ENCODE results near the gene CFAP69. TPM values are rescaled to one million over a fixed set of nuclear protein-coding genes. Genes with fewer than 3 reads are reported as not detected.

The CFAP69 gene
- total RNA-seq, 1 donor, result 5.4 TPM

GRCh38 chr7:90209776-90210175 lies 35.2 kb upstream of the CFAP69 start:
- DNase-seq (ENCODE audit: insufficient read length, low spot score, missing footprints), result no peak
- H2AFZ ChIP-seq (ENCODE audit: low read length), result no peak overlapping the region
- H3K79me2 ChIP-seq (ENCODE audit: insufficient read depth, low read length), result peaks cover 23% of the 10 kb centered on the region
- H3K27ac ChIP-seq (ENCODE audit: low read depth, low read length), result no peak overlapping the region
- no peak overlapping the region for H3K4me2 ChIP-seq (ENCODE audit: insufficient read depth, low read length)
- no peaks in the 10 kb centered on the region for H3K36me3 ChIP-seq (ENCODE audit: insufficient read depth, low read length)
- H3K4me1 ChIP-seq (ENCODE audit: insufficient read depth, low read length), result peaks cover 20% of the 10 kb centered on the region
- no peak overlapping the region for H3K4me3 ChIP-seq (ENCODE audit: insufficient read depth, low read length)
- H3K27me3 ChIP-seq (ENCODE audit: insufficient read depth, low read length), result no peaks in the 10 kb centered on the region
- TF ChIP-seq, protein P1, sequence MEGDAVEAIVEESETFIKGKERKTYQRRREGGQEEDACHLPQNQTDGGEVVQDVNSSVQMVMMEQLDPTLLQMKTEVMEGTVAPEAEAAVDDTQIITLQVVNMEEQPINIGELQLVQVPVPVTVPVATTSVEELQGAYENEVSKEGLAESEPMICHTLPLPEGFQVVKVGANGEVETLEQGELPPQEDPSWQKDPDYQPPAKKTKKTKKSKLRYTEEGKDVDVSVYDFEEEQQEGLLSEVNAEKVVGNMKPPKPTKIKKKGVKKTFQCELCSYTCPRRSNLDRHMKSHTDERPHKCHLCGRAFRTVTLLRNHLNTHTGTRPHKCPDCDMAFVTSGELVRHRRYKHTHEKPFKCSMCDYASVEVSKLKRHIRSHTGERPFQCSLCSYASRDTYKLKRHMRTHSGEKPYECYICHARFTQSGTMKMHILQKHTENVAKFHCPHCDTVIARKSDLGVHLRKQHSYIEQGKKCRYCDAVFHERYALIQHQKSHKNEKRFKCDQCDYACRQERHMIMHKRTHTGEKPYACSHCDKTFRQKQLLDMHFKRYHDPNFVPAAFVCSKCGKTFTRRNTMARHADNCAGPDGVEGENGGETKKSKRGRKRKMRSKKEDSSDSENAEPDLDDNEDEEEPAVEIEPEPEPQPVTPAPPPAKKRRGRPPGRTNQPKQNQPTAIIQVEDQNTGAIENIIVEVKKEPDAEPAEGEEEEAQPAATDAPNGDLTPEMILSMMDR (IDR thresholded peaks at IDR 0.05; ENCODE audit: extremely low read depth, low read depth, low read length), result no peak
- no peaks in the 10 kb centered on the region for H3K9me3 ChIP-seq (ENCODE audit: low read depth, low read length)
- H4K20me1 ChIP-seq (ENCODE audit: insufficient read depth, low read length), result no peaks in the 10 kb centered on the region

DNA sequence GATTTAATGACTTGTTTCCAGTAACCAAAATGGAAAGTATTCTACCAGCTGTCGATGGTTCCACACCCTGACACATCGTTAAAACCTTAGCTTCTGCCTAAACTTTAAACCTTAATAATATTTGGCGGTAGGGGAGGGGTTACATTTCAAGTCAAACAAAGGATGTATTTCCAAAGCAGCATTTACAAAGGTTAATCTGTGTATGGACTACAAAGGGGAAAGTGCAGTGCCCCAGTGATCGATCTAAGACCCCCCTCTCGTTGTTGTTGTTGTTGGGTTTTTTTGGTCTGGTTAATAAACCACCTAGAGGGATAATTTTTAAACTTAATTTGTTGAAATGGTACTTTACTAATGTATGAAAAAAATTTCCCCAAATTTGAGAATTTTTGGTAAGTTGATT lies 34.5 kb upstream of the CFAP69 start:
- Histone ChIP-seq H3K9me3 (ENCODE audit: low read depth, low read length) (no peaks in the 10 kb centered on the region), H3K4me2 (ENCODE audit: insufficient read depth, low read length) (peak overlapping the region; percentile 96), H3K4me1 (ENCODE audit: insufficient read depth, low read length) (peaks cover 20% of the 10 kb centered on the region), H3K27me3 (ENCODE audit: insufficient read depth, low read length) (no peaks in the 10 kb centered on the region), H4K20me1 (ENCODE audit: insufficient read depth, low read length) (no peaks in the 10 kb centered on the region), H3K36me3 (ENCODE audit: insufficient read depth, low read length) (no peaks in the 10 kb centered on the region), H3K4me3 (ENCODE audit: insufficient read depth, low read length) (peak overlapping the region; percentile 78), H2AFZ (ENCODE audit: low read length) (peak overlapping the region; percentile 88), H3K27ac (ENCODE audit: low read depth, low read length) (peak overlapping the region; percentile 86), H3K79me2 (ENCODE audit: insufficient read depth, low read length) (peaks cover 26% of the 10 kb centered on the region)
- TF ChIP-seq, protein P1 (IDR thresholded peaks at IDR 0.05; ENCODE audit: extremely low read depth, low read depth, low read length), result no peak
- no peak for DNase-seq (ENCODE audit: insufficient read length, low spot score, missing footprints)

DNA sequence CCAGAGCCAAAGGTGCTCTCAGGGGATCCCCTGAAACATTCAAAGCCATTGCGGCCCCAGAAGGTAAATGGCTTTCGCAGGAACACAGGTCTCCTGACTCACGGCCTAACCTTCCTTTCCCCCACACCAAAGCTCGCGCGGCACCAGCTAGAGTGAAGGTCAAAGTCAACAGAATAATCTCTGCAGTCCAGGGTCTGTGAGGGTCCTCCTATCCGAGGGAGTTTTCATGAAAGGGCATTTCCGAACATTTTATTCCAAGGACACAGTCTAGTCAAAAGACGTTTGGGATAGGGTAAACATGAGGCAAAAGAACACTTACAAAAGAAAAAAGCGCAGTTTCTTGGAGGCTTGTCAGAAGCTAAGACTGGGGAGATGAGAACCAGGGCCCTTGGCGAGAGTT lies 34.0 kb upstream of the CFAP69 start:
- Histone ChIP-seq H3K4me1 (ENCODE audit: insufficient read depth, low read length) (peaks cover 20% of the 10 kb centered on the region), H3K27ac (ENCODE audit: low read depth, low read length) (peak overlapping the region; percentile 86)
- DNase-seq (ENCODE audit: insufficient read length, low spot score, missing footprints), result no peak

GRCh38 chr7:90211391-90212148 lies 33.4 kb upstream of the CFAP69 start, which contains the start of gene STEAP2:
Gene STEAP2, plus strand, starts transcription at chr7:90211740. Its CDS starts 13,343 bp downstream, at chr7:90225083.
- Histone ChIP-seq H3K4me2 (ENCODE audit: insufficient read depth, low read length) (peak within 1 kb of the TSS; percentile 96), H3K36me3 (ENCODE audit: insufficient read depth, low read length) (no peaks in the 10 kb centered on the region), H3K9me3 (ENCODE audit: low read depth, low read length) (no peaks in the 10 kb centered on the region), H3K4me3 (ENCODE audit: insufficient read depth, low read length) (peak within 1 kb of the TSS; percentile 78), H4K20me1 (ENCODE audit: insufficient read depth, low read length) (no peaks in the 10 kb centered on the region), H3K79me2 (ENCODE audit: insufficient read depth, low read length) (peaks cover 31% of the 10 kb centered on the region), H3K4me1 (ENCODE audit: insufficient read depth, low read length) (peaks cover 20% of the 10 kb centered on the region), H3K27ac (ENCODE audit: low read depth, low read length) (peak within 1 kb of the TSS; percentile 86), H3K27me3 (ENCODE audit: insufficient read depth, low read length) (no peaks in the 10 kb centered on the region), H2AFZ (ENCODE audit: low read length) (peak within 1 kb of the TSS; percentile 88)
- TF ChIP-seq, protein P1 (IDR thresholded peaks at IDR 0.05; ENCODE audit: extremely low read depth, low read depth, low read length), result peak; percentile 53
- DNase-seq (ENCODE audit: insufficient read length, low spot score, missing footprints), result peak; percentile 94

More for the DNA sequence above, 34.0 kb upstream of the CFAP69 start:
- H3K27me3 ChIP-seq (ENCODE audit: insufficient read depth, low read length), result no peaks in the 10 kb centered on the region
- H3K9me3 ChIP-seq (ENCODE audit: low read depth, low read length), result no peaks in the 10 kb centered on the region
- H3K79me2 ChIP-seq (ENCODE audit: insufficient read depth, low read length), result peaks cover 27% of the 10 kb centered on the region
- TF ChIP-seq, protein P1 (IDR thresholded peaks at IDR 0.05; ENCODE audit: extremely low read depth, low read depth, low read length), result no peak
- peak overlapping the region; percentile 96 for H3K4me2 ChIP-seq (ENCODE audit: insufficient read depth, low read length)
- H3K36me3 ChIP-seq (ENCODE audit: insufficient read depth, low read length), result no peaks in the 10 kb centered on the region
- H3K4me3 ChIP-seq (ENCODE audit: insufficient read depth, low read length), result peak overlapping the region; percentile 78
- H2AFZ ChIP-seq (ENCODE audit: low read length), result peak overlapping the region; percentile 88
- no peaks in the 10 kb centered on the region for H4K20me1 ChIP-seq (ENCODE audit: insufficient read depth, low read length)
